ENCODE data around the gene OCA2.

Gene OCA2

DNA sequence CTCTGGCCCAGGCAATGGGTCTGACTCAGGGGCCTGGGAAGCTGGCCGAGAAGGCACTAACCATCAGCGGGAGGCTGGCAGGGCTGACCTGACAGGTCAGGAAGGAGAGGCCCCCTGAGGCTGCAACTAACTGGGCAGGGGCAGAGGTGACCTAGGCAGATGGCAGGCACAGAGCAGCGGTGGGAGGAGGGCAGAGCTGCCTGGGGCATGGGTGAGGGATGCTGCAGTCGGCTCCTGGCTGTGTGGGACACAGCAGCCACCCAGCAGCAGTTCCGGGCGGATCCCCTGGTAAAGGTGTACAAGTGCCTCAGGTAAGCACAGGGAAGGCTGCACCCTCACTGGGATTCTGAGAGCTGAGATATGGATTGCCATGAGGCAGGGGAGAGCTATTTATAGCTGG is 236.1 kb downstream of the OCA2 start:
- DNase-seq (ENCODE audit: low read depth in 2 of 2): no peak
- no peak overlapping the region for H3K4me3 ChIP-seq (replicated peaks in 1 of 2; ENCODE audit: low read depth in 2 of 2, low read length in 2 of 2)

DNA sequence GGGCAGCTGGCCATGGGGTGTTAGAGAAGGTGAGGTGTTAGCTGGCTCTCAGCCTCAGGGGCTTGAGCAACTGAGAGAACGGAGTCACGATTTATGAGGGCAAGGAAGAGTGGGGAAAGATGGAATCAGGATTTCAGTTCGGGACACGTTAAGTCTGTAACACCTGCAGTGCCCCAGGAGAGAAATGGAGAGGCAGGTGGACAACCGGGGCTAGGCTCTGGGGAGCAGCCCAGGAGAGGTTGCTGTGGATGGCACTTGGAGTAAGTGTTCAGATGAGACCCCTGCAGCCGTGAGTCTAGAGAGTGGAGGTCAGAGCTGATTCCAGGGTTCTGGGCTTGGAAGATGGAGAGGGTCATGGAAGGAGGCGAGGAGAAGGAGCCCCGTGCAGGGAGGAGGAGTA is 237.9 kb downstream of the OCA2 start:
- TF ChIP-seq, protein P1, sequence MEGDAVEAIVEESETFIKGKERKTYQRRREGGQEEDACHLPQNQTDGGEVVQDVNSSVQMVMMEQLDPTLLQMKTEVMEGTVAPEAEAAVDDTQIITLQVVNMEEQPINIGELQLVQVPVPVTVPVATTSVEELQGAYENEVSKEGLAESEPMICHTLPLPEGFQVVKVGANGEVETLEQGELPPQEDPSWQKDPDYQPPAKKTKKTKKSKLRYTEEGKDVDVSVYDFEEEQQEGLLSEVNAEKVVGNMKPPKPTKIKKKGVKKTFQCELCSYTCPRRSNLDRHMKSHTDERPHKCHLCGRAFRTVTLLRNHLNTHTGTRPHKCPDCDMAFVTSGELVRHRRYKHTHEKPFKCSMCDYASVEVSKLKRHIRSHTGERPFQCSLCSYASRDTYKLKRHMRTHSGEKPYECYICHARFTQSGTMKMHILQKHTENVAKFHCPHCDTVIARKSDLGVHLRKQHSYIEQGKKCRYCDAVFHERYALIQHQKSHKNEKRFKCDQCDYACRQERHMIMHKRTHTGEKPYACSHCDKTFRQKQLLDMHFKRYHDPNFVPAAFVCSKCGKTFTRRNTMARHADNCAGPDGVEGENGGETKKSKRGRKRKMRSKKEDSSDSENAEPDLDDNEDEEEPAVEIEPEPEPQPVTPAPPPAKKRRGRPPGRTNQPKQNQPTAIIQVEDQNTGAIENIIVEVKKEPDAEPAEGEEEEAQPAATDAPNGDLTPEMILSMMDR (IDR thresholded peaks at IDR 0.05; ENCODE audit: low read depth, low read length): no peak

More for the DNA sequence above, 236.1 kb downstream of the OCA2 start:
- TF ChIP-seq, protein P1 (IDR thresholded peaks at IDR 0.05; ENCODE audit: low read depth, low read length): no peak

DNA sequence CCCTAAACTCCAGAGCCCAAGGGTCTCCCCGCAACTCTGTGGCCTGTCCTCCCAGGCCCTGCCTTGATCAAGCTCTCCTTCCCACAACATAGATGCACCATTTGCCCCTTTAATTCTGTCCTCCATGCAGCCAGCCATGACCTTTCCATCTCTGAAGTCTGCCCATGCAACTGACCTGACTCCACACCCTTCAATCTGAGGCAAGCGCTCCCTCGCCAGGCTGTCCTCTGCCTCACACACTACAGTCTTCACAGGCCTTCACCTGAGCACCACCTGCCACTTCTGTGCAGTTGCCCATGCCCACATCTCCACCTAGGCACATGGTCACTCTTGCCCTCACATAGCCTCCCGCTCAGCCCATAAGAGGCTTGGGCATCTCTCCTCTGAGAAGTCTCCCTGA is 244.0 kb downstream of the OCA2 start:
- H3K4me3 ChIP-seq (replicated peaks in 1 of 2; ENCODE audit: low read depth in 2 of 2, low read length in 2 of 2): no peak overlapping the region
- DNase-seq (ENCODE audit: low read depth in 2 of 2): no peak
- TF ChIP-seq, protein P1 (IDR thresholded peaks at IDR 0.05; ENCODE audit: low read depth, low read length): no peak

More for the DNA sequence above, 237.9 kb downstream of the OCA2 start:
- DNase-seq (ENCODE audit: low read depth in 2 of 2): no peak
- H3K4me3 ChIP-seq (replicated peaks in 1 of 2; ENCODE audit: low read depth in 2 of 2, low read length in 2 of 2): no peak overlapping the region

DNA sequence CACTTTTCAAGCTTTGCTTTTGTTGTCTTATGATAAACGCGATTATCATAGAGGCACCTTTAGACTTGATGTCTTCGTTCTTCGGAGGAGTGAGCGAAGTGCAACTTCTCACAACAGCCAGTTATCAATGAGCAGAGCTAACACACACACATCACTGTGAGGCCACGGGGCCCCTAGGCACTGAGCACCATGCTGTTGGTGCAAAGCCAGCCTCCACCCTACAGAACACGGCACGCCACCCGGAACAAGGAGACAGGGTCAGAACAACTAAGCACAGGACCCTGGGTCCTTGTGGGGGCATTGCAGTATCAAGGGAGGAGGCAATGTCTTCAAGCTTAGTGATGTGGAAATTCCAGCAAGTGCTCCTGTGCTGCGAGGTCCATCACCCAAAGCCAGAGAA is 244.5 kb downstream of the OCA2 start:
- no peak overlapping the region for H3K4me3 ChIP-seq (replicated peaks in 1 of 2; ENCODE audit: low read depth in 2 of 2, low read length in 2 of 2)
- no peak for DNase-seq (ENCODE audit: low read depth in 2 of 2)
- TF ChIP-seq, protein P1 (IDR thresholded peaks at IDR 0.05; ENCODE audit: low read depth, low read length): no peak

DNA sequence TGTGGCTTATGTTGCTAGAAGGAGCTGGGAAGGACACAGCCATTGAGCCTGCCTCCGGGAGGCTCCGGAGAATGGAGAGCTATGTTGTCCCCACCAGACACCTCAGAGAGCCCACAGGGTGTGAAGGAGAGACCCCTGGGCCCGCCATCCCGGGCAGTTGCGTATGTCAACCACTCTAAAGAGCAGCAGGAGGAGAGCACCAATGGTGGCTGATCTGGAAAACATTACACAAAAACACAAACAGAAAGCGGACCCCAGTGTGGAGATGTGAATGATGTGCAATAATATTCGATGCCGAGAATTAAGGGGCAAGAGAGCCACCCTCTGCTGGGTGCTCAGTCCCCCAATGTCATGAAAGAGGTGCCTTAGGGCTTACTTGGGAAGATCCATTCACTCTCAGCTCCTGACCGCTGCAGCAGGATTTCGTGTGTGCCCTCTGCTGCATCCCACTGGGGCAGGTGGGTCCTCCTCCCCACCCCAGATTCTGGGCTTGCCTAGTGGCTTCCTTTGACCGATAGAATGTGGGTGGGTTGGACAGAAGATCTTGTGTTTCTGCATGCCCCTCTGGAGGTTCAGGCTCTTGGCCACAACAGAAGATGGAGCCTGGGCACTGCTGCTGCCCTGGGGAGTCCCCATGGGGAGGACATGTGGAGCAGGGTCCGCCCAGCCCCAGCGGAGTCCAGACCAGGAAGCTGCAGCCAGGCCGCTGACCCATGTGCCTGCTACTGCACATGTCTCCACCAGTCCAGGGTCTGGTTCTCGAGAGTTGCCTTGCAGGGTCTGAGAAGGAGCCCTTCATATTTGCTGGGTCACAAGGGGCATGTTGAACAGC is 245.3 kb downstream of the OCA2 start:
- TF ChIP-seq, protein P1 (IDR thresholded peaks at IDR 0.05; ENCODE audit: low read depth, low read length): no peak
- no peak for DNase-seq (ENCODE audit: low read depth in 2 of 2)
- no peak overlapping the region for H3K4me3 ChIP-seq (replicated peaks in 1 of 2; ENCODE audit: low read depth in 2 of 2, low read length in 2 of 2)

DNA sequence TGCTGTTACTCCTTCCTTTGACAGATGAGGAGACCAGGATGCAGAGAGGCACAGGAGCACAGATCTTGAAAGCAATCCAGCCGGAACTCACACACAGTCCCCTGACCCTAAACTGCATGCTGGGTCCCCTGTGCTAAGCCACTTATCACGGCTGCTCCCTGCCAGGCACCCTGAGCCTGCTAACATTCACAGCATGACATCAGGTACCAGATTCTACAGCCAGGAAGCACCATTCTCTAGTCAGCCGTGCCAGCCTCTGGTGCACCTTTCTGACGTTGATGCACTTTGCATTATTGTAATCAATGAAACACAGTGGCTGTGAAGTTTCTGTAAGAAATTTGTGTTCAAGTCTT is 247.3 kb downstream of the OCA2 start:
- TF ChIP-seq, protein P1 (IDR thresholded peaks at IDR 0.05; ENCODE audit: low read depth, low read length): no peak
- no peak overlapping the region for H3K4me3 ChIP-seq (replicated peaks in 1 of 2; ENCODE audit: low read depth in 2 of 2, low read length in 2 of 2)
- DNase-seq (ENCODE audit: low read depth in 2 of 2): no peak

All from cardiac fibroblast (primary cell).